ENCODE results near the gene CDIPT. TPM values are rescaled to one million over a fixed set of nuclear protein-coding genes. Genes with fewer than 3 reads are reported as not detected.
"Not testable (repeated sequence)": the region's sequence is repeated elsewhere in the genome, so short reads cannot be mapped to it uniquely, and the experiment has no call there.

CDIPT gene
- total RNA-seq, 1 donor from 2014 or later: 114 TPM

GRCh38 chr16:29858149-29858849 lies 4.7 kb downstream of the CDIPT start:
- DNase-seq (ENCODE audit: low read depth): no peak

GRCh38 chr16:29857133-29857760 lies 5.8 kb downstream of the CDIPT start:
- DNase-seq (ENCODE audit: low read depth): peak; percentile 17

DNA sequence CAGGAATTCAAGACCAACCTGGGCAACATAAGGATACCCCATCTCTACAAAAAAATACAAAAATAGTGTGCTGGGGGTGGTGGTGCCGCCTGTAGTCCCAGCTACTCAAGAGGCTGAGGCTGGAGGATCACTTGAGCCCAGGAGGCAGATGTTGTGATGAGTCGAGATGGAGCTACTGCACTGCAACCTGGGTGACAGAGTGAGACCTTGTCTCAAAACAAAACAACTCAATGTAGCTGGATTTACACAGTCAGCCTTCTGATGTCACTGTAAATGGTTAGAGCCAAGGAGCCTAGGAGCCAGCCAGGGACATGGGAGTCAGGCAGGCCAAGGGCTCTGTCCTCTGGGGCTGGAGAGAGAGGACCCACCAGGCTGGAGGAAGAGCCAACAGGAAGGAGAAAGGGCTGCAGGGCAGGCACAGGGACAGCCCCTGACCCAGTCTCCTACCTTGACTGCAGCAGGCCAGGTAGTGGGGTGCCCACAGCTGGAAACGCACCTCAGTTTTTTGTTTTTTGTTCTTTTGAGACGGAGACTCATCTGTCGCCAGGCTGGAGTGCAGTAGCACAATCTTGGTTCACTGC lies 8.4 kb downstream of the CDIPT start:
- no peak for DNase-seq (ENCODE audit: low read depth)

DNA sequence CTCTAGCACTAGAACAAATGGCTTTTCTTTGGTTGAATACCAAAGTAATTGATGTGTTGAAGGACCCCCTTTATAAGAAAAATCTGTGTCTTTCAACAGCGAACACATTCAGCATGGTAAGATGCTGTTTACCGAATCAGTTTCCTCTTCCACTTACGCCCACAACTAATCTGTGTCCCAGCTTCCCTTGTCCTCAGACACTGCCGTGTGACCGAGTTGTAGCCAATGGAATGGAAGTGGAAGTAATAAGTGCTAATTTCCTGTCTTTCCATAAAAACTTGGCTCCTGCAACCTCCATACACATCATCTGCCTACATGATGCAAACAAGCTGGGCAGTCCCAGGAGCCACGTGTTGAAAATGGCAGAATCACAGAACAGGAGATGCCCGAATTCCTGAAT lies 10.4 kb downstream of the CDIPT start:
- no peak for DNase-seq (ENCODE audit: low read depth)

DNA sequence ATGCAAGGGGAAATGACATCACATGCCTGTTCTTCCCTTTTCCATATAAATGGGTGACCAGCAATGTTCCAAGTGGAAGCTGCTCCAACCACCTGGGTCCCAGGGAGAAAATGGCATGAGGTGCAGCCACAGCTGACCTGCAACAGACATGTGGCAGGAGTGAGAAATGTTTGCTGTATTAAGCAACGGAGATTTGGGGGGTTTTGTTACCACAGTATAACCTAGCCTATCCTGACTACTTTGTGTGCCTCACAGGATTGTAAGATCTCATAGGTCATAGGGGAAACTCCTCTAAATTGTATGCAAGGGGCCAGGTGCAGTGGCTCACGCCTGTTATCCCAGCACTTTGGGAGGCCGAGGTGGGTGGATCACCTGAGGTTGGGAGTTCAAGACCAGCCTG lies 12.0 kb downstream of the CDIPT start:
- no peak for DNase-seq (ENCODE audit: low read depth)

DNA sequence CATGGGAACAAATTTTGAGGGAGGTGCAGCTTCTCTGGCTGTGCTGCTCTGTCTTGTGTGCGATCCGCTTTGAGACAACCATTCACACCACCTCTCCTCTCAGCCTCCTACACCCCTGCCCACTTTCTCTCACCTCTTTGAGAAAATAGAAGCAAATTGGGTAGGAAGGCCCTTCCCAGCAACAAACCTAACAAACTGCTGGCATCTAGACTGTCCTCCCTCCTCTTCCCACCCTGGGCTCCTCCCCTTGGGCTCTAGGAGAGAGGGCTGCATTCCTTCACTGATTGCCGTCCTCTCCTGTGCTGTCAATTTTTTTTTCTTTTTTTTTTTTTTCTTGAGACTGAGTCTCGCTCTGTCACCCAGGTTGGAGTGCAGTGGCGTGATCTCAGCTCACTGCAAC lies 13.5 kb downstream of the CDIPT start:
- DNase-seq (ENCODE audit: low read depth): no peak

- DNase-seq (ENCODE audit: low read depth): peak; percentile 50
Measured at GRCh38 chr16:29848420-29849297, 14.4 kb downstream of the CDIPT start.

- no peak for DNase-seq (ENCODE audit: low read depth)
Measured at GRCh38 chr16:29845656-29846055, 17.4 kb downstream of the CDIPT start.

DNA sequence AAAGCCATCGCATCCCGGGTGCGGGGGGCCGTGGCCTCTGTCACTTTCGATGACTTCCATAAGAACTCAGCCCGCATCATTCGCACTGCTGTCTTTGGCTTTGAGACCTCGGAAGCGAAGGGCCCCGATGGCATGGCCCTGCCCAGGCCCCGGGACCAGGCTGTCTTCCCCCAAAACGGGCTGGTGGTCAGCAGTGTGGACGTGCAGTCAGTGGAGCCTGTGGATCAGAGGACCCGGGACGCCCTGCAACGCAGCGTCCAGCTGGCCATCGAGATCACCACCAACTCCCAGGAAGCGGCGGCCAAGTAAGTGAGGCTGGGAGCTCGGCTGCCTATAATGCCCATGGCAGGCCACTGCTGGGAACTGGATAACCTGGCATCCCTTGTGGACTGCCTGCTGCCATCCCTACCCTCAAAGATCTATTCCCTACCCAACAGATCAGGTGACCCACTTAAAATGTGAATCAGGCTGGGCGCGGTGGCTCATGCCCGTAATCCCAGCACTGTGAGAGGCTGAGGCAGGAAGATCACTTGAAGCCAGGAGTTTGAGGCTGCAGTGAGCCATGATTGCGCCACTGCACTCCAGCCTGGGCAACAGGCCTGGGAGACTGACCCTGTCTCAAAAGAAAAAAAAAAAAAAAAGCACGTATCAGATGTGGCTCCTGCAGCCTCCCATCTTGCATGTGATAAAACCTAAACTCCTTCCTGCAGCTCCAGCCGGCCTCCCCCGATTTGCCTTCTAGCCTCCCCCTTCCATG lies 18.3 kb downstream of the CDIPT start:
- DNase-seq (ENCODE audit: low read depth): no peak

- DNase-seq (ENCODE audit: low read depth): no peak
Measured at GRCh38 chr16:29843931-29844330, 19.1 kb downstream of the CDIPT start.

GRCh38 chr16:29842732-29843346 lies 20.2 kb downstream of the CDIPT start:
- DNase-seq (ENCODE audit: low read depth): no peak

DNA sequence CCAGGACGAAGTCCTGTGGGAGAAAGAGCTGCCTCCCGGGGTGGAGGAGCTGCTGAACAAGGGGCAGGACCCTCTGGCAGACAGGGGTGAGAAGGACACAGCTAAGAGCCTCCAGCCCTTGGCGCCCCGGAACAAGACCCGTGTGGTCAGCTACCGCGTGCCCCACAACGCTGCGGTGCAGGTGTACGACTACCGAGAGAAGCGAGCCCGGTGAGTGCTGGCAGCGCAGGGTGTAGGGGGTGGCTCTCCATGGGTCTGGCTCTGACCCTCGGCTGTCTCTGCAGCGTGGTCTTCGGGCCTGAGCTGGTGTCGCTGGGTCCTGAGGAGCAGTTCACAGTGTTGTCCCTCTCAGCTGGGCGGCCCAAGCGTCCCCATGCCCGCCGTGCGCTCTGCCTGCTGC lies 21.4 kb downstream of the CDIPT start:
- DNase-seq (ENCODE audit: low read depth): no peak

- DNase-seq (ENCODE audit: low read depth): no peak
Measured at GRCh38 chr16:29840240-29840639, 22.8 kb downstream of the CDIPT start.

DNA sequence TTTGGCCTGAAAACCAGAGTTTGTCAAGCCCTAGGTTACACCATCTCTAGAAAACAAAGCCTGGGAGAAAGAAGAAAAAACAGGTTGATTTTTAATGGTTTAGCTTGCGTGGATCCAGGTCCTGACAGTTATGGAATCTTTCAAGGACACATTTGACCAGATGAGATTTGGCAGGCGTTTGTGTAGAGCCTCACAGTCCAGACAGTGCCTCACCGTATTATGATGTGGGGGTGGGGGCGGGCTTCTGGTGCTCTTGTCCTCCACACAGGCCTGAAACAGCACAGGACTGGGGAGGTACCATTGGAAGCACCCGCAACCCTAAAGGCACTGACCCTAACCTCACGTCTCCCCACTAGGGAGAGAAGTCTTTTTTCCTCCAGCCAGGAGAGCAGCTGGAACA lies 23.2 kb downstream of the CDIPT start:
- no peak for DNase-seq (ENCODE audit: low read depth)

GRCh38 chr16:29837841-29838240 lies 25.2 kb downstream of the CDIPT start:
- no peak for DNase-seq (ENCODE audit: low read depth)

GRCh38 chr16:29836623-29837022 lies 26.4 kb downstream of the CDIPT start:
- no peak for DNase-seq (ENCODE audit: low read depth)

GRCh38 chr16:29835926-29836325 lies 27.1 kb downstream of the CDIPT start:
- no peak for DNase-seq (ENCODE audit: low read depth)

DNA sequence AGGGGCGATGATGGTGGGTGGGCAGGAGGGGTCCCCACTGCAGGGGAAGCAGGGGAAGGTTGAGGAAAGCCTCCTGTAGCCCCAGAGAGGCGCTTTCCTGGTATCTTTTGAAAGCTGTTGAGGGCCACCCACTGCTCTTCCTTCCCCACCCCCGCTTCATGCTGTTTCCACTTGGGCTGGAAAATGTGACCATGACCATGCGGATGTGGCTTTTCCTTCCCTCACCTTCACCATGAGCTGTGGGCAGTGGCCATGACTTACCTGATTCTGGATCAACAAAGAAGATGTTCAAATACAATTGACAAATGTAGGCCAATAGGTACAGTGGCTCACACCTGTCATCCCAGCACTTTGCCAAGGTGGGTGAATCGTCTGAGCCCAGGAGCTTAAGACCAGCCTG lies 28.9 kb downstream of the CDIPT start:
- DNase-seq (ENCODE audit: low read depth): no peak

DNA sequence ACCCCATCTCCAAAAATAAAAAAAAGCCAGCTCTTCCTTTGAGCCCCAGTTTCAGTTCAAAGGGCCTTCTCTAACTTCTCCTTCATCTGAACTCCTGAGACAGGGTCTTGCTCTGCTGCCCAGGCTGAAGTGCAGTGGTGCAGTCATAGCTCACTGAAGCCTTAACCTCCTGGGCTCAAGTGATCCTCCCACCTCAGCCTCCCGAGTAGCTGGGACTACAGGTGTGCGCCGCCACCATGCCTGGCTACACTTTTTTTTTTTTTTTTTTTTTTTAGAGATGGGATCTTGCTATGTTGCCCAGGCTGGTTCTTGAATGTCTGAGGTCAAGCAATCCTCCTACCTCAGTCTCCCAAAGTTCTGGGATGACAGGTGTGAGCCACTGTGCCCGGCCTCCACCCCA lies 29.8 kb downstream of the CDIPT start:
- not testable (repeated sequence) for DNase-seq (ENCODE audit: low read depth)

DNA sequence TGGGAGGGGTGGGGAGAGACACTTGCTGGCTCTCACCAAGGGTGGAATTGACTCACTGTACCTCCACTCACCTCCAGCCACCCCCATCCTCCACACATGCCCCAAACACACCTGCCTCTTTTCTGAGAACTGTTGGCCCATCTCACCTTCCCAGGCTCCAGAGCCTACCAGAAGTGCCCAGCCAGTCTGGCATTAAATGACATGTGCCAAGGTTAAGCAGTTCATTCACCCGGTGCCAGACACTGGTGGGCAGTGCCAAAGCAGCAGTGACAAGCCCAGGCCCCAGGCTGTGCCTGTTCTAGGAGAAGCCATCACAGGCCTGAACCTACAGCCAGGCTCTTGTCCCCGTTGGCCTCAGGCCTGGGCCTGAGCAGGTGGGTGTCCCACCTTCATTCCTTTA lies 31.5 kb downstream of the CDIPT start:
- DNase-seq (ENCODE audit: low read depth): no peak

- no peak for DNase-seq (ENCODE audit: low read depth)
Measured at GRCh38 chr16:29830774-29831173, 32.3 kb downstream of the CDIPT start.

Measured in renal cortical epithelial cell (primary cell).